NAMALWA (cell line): ENCODE measurements around the gene GSAP.
A peak's percentile ranks its signal among the peaks of the same experiment; 100 is the strongest.

Experiments
- DNase-seq: peaks from one replicate; pipeline ENCODE4 v3.0.0-alpha.2; 2015; ENCODE audit warnings: low spot score

Gene GSAP

DNA sequence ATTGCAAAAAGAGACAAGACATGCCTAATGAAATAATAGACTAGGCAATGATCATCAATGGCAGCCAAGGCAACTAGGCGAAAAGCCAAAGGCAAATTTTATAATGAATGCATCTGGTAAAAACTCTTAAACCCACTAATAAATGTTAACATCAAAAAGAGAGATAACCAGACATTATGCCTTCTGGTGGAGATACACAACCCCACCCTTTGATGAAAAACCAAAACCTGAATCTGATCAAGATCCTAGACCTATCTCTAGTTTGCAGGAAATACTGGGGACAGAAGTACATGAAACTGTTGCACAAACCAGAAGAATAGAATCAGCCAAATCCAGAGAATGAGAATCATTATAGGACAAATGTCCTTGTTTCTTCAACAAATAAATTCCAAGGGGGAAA is 22.0 kb upstream of the GSAP start:
- DNase-seq = no peak

DNA sequence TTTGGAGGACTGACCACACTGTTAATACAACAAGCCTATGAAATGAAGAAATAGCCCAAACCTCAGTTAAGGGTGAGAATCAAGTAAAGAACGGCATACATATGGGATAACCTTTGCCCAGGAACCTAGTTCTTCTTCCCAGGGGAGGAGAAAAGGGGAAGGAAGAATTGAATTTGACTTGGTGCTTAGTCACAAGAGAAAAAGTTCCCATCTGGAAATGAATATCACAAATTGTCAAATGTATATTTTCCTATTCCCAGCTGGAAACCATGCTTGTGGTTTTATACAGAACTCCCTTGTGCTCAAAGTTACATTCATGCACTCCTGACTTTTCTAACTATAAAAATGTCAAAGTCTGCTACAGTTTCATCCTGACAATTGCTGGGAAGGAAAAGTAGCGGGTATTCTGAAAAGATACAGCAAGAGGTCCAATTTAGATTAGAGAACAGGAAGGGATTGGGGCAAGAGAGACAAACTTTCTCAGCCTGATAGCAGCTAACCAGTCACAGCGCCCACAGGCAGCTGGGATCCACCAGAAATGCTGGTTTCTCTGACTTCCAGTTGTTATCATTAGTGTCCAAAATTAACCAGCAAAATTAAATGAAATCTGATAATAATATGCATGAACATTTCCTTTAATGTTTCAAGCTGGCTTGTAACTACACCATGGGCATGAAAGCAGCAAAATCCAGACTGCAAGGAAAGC is 18.6 kb upstream of the GSAP start:
- no peak for DNase-seq

- DNase-seq = no peak
Measured at GRCh38 chr7:77433901-77434300, 17.8 kb upstream of the GSAP start.

- DNase-seq = no peak
Measured at GRCh38 chr7:77430927-77431326, 14.8 kb upstream of the GSAP start.

DNA sequence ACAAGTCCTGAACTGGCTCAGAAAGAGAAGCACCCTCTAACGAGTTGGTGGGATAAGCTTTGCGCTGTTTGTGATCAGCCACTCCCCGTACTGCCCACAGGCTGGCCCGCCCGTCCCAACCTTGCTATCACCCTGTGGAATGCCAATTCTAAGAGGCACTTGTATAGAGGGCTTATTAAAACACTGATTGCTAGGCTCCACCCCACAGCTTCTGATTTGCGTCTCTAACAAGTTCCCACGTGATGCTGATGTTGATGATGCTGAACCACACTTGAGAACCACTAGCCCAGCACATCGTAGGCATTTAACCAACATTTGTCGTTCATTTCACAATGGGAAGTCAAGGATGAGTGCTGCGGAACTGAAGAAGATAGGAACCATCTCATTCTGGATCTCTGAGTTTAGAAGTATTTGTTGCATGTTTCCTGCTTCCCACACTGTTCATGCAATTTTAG is 12.7 kb upstream of the GSAP start:
- no peak for DNase-seq

DNA sequence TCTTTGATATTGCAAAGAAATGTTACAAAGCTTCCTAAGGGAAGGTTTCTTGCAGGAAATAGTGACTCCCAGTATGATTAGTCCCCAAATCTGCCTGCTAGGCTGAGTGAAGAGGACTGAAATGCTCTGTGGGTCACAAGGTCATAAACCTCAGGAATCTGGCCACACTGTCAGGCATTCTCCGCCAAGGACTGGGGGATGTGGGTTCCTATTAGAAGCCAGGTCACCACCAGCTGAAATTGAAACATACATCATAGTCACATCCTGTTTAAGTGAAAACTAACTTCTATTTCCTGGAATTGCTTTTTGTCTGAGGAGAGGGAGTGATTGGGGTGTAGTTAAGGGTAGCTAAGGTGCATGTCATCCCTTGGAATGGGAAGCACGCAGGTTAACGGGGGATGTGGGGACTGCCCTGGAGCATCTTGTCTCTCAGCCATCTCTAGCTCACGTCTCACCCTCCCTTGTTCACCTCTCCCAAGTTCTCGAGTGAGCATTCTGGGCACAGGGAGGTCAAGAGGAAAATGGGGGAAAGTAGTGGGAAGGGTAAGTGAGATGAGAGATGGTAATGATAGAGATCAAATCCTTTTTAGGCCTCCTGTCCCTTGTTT is 12.0 kb upstream of the GSAP start:
- DNase-seq = no peak

DNA sequence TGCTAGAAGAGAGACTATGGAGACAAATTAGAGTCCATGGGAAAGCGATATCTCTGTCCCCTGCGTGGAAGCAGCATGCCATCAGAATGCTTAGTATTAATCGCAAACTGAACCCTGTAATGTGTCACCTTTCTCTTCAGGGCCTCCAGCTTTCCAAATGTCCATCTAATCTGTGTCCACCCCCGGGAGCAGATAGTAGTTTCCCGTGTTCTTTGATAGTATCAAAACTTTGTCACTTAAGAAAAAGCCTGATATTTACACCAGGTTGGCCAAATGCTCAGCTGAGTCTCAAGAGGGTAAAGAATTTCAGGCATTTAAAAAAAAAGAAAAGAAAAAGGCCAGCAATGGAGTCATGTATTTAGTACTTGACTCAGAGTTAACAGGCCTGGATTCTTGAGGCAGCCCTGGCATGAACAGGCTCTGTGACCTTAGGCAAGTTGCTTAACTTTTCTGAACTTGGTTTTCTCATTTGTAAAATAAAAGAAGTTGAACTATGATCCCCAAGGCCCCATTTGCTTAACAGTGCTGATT is 10.4 kb upstream of the GSAP start:
- DNase-seq = no peak

GRCh38 chr7:77426052-77426404 is 9.9 kb upstream of the GSAP start:
- peak; percentile 52 for DNase-seq

GRCh38 chr7:77425101-77426051 is 9.2 kb upstream of the GSAP start:
- DNase-seq = peak; percentile 8

- no peak for DNase-seq
Measured at GRCh38 chr7:77422500-77422899, 6.4 kb upstream of the GSAP start.

DNA sequence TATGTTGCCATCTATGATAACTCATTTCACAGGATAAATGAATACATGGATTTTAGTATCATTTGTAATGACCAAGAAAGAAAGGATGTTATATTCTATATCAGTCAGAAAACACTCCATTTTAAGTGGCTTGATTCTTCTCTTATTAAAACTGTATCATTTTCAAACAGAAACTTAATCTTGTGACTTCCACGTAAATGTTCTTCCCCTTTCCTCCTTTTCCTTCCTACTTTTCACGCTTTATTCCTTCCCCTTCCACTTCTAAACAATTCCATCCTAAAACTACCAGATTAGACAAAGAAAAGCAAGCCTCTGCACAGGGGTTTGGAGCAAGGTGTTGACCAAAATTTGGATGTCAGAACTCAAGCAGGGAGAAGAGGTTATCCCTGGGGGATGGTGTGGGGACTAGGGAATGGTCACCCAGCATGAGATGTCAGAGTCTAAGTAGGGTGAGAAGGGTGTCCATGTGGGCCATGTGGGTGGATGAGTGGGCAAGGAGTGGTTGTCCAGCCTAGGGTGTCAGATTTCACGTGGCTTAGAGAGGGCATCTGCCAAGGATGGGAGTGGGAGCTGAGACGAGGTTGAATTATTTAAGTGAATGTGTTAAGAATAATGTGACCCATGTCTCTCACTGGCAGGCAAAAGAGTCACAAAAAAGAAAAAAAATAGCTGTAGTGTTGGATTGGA is 5.0 kb upstream of the GSAP start:
- DNase-seq = no peak

DNA sequence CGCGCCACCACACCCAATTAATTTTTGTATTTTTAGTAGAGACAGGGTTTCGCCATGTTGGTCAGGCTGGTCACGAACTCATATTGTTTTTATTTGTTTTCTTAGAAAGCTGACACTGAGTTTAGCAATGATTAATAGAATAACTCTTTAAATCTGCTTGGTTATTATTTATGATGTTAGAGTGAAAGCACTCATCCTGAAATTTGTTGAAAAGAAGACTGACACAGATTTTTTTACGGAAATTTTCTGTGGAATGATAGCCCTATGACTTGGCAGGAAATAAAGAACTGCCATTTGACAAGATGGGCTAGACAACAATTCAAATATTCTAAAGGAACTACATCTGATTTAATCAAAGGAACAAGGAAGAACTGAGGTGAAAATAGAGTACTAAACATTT is 4.3 kb upstream of the GSAP start:
- DNase-seq = no peak

DNA sequence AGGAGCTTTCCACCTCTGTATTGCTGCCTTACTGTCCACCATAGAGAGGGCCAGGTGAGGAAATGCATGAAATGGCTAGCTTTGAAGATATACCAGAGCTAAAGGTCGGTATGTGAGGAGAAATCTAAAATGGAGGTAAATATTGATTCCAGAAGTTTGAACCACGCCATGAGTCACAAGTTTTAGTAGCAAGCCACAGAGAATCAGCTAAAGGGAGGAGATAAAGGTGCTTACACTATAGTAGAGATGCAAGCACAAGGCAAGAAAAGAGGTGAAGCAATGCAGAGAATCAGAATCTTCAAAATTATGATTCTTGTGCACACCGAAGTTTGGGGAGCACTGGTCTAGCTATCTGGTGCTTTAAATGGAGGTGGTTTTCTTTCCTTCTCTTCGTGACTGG is 3.0 kb upstream of the GSAP start:
- no peak for DNase-seq

GRCh38 chr7:77417801-77418200 is 1.7 kb upstream of the GSAP start:
- DNase-seq = no peak

DNA sequence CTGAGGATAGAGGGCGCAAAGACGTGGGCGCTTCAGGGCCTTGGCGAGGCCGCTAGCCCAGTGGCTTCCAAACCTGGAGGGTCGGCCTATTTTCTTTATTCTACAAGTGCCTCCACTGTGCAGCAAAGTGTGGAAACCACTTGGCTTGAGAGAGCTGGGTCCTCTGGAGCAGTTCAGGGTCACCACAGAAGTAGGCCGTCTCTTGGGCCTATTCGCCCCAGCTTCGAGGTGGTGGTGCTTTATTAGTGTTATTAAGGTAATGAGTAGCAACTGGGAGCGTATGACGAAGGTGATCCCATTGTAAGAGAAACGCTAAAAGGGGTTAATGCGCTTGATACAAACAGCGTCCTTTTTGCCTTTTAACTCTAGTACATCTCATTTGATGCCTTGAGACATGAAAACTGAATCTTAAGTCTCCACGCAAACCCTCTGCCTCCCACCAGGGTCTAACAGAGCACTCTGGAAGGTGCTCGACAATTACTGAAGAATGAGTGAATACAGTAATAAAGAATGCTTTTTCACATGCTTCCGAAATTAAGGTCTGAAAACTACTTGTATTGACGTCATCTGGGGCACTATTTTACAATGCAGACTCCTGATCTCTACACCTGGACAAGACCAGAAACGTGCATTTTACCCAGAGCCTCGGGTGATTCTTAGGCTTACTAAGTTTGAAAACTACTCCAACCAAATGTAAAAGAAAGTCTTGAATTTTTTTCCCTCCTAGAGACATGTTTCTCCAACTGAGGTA is 647 bp upstream of the GSAP start:
- peak; percentile 66 for DNase-seq

DNA sequence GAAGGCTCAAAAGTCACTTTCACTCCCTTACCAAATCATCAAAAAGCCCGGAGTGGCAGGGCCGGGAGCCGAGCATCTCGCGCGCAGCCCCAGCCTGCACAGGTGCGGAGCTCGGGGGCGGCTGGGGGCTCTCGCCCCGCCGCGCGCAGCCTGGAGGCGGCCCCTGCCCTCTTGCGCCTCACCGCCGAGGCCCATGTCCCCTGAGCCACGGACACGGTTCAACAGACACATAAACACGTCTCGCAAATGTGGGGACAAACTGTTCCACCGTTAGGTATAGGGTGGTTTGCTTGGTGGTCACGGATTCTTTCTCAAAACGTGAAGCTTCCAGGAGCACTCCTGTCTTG is 700 bp downstream of the GSAP start:
- peak; percentile 69 for DNase-seq

GRCh38 chr7:77413861-77414424 is 2.2 kb downstream of the GSAP start:
- DNase-seq = no peak

GRCh38 chr7:77413128-77413527 is 3.0 kb downstream of the GSAP start:
- DNase-seq = no peak

GRCh38 chr7:77409739-77410547 is 6.2 kb downstream of the GSAP start:
- no peak for DNase-seq

GRCh38 chr7:77409005-77409738 is 7.0 kb downstream of the GSAP start:
- no peak for DNase-seq
